Fibroblast of lung (primary cell): ENCODE measurements around the gene LYPD1.

Experiments
- EZH2 ChIP-seq: IDR thresholded peaks from 2 replicates; pipeline ENCODE4 v1.5.1; 2012; ENCODE audit warnings: low read length, control low read depth, mild to moderate bottlenecking; ENCODE audit errors: missing control alignments
- TF ChIP-seq, protein P1 (sequence below), 2 donors: IDR thresholded peaks in 1 of 2; conservative IDR thresholded peaks in 1 of 2; 1 replicate in 1 of 2; 2 replicates in 1 of 2; pipeline ENCODE4 v1.5.1; 2011 to 2012; ENCODE audit warnings: low read length in 2 of 2, control low read depth in 1 of 2, inconsistent platforms in 1 of 2, low read depth in 1 of 2, mild to moderate bottlenecking in 1 of 2

- TF ChIP-seq, protein P1, sequence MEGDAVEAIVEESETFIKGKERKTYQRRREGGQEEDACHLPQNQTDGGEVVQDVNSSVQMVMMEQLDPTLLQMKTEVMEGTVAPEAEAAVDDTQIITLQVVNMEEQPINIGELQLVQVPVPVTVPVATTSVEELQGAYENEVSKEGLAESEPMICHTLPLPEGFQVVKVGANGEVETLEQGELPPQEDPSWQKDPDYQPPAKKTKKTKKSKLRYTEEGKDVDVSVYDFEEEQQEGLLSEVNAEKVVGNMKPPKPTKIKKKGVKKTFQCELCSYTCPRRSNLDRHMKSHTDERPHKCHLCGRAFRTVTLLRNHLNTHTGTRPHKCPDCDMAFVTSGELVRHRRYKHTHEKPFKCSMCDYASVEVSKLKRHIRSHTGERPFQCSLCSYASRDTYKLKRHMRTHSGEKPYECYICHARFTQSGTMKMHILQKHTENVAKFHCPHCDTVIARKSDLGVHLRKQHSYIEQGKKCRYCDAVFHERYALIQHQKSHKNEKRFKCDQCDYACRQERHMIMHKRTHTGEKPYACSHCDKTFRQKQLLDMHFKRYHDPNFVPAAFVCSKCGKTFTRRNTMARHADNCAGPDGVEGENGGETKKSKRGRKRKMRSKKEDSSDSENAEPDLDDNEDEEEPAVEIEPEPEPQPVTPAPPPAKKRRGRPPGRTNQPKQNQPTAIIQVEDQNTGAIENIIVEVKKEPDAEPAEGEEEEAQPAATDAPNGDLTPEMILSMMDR (conservative IDR thresholded peaks at IDR 0.05 in 1 of 2, IDR thresholded peaks at IDR 0.05 in 1 of 2; ENCODE audit: low read depth in 1 of 2, low read length in 2 of 2): no peak
- TF ChIP-seq EZH2: no peak
Observed at GRCh38 chr2:132701810-132702209, 31.8 kb upstream of the LYPD1 start.
